22Rv1 (cell line): ENCODE data around the gene ERC1.

Experiments used
- ZFX ChIP-seq: fragments of 450-650 bp; IDR thresholded peaks from 2 replicates; pipeline ENCODE4 v1.6.1; 2017; ENCODE audit warnings: antibody characterized with exemption, borderline replicate concordance
- TF ChIP-seq, protein P1 (sequence below): fragments of 450-650 bp; IDR thresholded peaks from 2 replicates; pipeline ENCODE4 v1.5.1; 2017; ENCODE audit warnings: mild to moderate bottlenecking

DNA sequence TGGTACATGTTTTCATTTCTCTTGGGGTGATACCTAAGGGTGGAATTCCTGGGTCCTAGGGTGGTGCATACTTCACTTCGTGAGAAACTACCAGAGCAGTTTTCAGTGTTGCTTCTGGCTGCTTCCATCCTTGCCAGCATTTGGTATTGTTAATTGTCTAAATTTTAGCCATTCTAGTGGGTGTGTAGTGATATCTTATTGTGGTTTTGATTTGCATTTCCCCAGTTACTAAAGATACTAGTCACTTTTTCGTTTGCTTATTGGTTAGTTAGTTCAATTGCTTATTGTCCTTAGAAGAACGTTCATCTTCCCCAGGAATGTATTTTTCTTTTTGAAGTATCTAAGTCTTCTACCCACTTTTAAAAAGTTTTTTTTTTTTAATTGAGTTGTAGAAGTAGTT lies 80.2 kb downstream of the ERC1 start:
- TF ChIP-seq, protein P1, sequence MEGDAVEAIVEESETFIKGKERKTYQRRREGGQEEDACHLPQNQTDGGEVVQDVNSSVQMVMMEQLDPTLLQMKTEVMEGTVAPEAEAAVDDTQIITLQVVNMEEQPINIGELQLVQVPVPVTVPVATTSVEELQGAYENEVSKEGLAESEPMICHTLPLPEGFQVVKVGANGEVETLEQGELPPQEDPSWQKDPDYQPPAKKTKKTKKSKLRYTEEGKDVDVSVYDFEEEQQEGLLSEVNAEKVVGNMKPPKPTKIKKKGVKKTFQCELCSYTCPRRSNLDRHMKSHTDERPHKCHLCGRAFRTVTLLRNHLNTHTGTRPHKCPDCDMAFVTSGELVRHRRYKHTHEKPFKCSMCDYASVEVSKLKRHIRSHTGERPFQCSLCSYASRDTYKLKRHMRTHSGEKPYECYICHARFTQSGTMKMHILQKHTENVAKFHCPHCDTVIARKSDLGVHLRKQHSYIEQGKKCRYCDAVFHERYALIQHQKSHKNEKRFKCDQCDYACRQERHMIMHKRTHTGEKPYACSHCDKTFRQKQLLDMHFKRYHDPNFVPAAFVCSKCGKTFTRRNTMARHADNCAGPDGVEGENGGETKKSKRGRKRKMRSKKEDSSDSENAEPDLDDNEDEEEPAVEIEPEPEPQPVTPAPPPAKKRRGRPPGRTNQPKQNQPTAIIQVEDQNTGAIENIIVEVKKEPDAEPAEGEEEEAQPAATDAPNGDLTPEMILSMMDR = no peak
- TF ChIP-seq ZFX = no peak
